Loucy (cell line): ENCODE results near the gene RALA.
"Not testable (repeated sequence)": the region's sequence is repeated elsewhere in the genome, so short reads cannot be mapped to it uniquely, and the experiment has no call there.

Experiments
- H2AFZ ChIP-seq: fragments of 200-600 bp; sonication (generic); 2 replicates; pipeline ENCODE4 v1.6.0; 2016; ENCODE audit warnings: antibody characterized with exemption, mild to moderate bottlenecking, low read length, moderate library complexity
- H3F3A ChIP-seq: fragments of 200-600 bp; 2 replicates; pipeline ENCODE4 v1.6.0; 2016; ENCODE audit warnings: antibody characterized with exemption, low read depth, mild to moderate bottlenecking
- H3K27me3 ChIP-seq: fragments of 200-600 bp; sonication (generic); 2 replicates; pipeline ENCODE4 v1.6.1; 2014; ENCODE audit warnings: low read length, mild to moderate bottlenecking; ENCODE audit not compliant: insufficient read depth, poor library complexity, severe bottlenecking
- H3K36me3 ChIP-seq: fragments of 200-600 bp; sonication (generic); 2 replicates; pipeline ENCODE4 v1.6.1; 2016; ENCODE audit warnings: low read length; ENCODE audit not compliant: insufficient read depth
- H3K4me1 ChIP-seq: fragments of 200-600 bp; sonication (generic); 2 replicates; pipeline ENCODE4 v1.5.1; 2014; ENCODE audit warnings: low read length, mild to moderate bottlenecking; ENCODE audit not compliant: insufficient read depth, poor library complexity, severe bottlenecking
- H3K4me2 ChIP-seq: fragments of 200-600 bp; sonication (generic); 2 replicates; pipeline ENCODE4 v1.6.0; 2014; ENCODE audit warnings: antibody characterized with exemption, low read length, low read depth, mild to moderate bottlenecking; ENCODE audit not compliant: poor library complexity, severe bottlenecking
- H3K4me3 ChIP-seq: fragments of 200-600 bp; sonication (generic); 2 replicates; pipeline ENCODE4 v1.5.1; 2014; ENCODE audit warnings: low read length, mild to moderate bottlenecking, mixed read lengths; ENCODE audit not compliant: poor library complexity, severe bottlenecking
- H3K79me2 ChIP-seq: fragments of 200-600 bp; sonication (generic); 2 replicates; pipeline ENCODE4 v1.6.1; 2014; ENCODE audit warnings: low read length; ENCODE audit not compliant: insufficient read depth
- H3K9ac ChIP-seq: fragments of 200-600 bp; sonication (generic); 2 replicates; pipeline ENCODE4 v1.6.0; 2014; ENCODE audit warnings: mild to moderate bottlenecking, low read depth, low read length, moderate library complexity; ENCODE audit not compliant: poor library complexity, severe bottlenecking
- H3K9me2 ChIP-seq: fragments of 200-600 bp; sonication (generic); replicated peaks from 2 replicates; pipeline ENCODE4 v1.6.1; 2016; ENCODE audit warnings: low read depth, low read length, mixed read lengths
- H3K9me3 ChIP-seq: fragments of 200-600 bp; sonication (generic); 2 replicates; pipeline ENCODE4 v1.6.1; 2014; ENCODE audit warnings: mild to moderate bottlenecking, antibody characterized with exemption, low read length, low read depth; ENCODE audit not compliant: insufficient read depth
- H4K20me1 ChIP-seq: fragments of 200-600 bp; sonication (generic); 2 replicates; pipeline ENCODE4 v1.6.0; 2014; ENCODE audit warnings: antibody characterized with exemption, low read length, mild to moderate bottlenecking; ENCODE audit not compliant: insufficient read depth, poor library complexity, severe bottlenecking
- CTCF ChIP-seq: fragments of 200-600 bp; sonication (generic); conservative IDR thresholded peaks from 2 replicates; pipeline ENCODE4 v1.5.1; 2014; ENCODE audit warnings: mild to moderate bottlenecking, antibody characterized with exemption, low read length
- EZH2phosphoT487 ChIP-seq: fragments of 200-600 bp; IDR thresholded peaks from 2 replicates; pipeline ENCODE4 v1.6.1; 2018; ENCODE audit warnings: antibody characterized with exemption, mild to moderate bottlenecking, moderate library complexity, borderline replicate concordance

Gene RALA

GRCh38 chr7:39691821-39692220 lies 68.4 kb downstream of the RALA start:
- no peak overlapping the region for H3K4me2 ChIP-seq
- no peaks in the 10 kb centered on the region for H3K27me3 ChIP-seq
- H3F3A ChIP-seq: no peaks in the 10 kb centered on the region
- no peaks in the 10 kb centered on the region for H4K20me1 ChIP-seq
- H3K4me3 ChIP-seq: no peak overlapping the region
- TF ChIP-seq EZH2phosphoT487: no peak
- no peaks in the 10 kb centered on the region for H3K9me2 ChIP-seq
- H3K9me3 ChIP-seq: no peaks in the 10 kb centered on the region
- H3K9ac ChIP-seq: no peak overlapping the region
- no peak overlapping the region for H2AFZ ChIP-seq
- peaks cover 57% of the 10 kb centered on the region; the same call in 1 of the 2 replicates for H3K36me3 ChIP-seq
- H3K79me2 ChIP-seq: no peaks in the 10 kb centered on the region
- no peaks in the 10 kb centered on the region for H3K4me1 ChIP-seq

GRCh38 chr7:39693086-39693485 lies 69.7 kb downstream of the RALA start:
- H3K27me3 ChIP-seq, H3K79me2 ChIP-seq, H3K4me2 ChIP-seq, H2AFZ ChIP-seq, H3K9me2 ChIP-seq, H4K20me1 ChIP-seq, H3K4me1 ChIP-seq, H3K4me3 ChIP-seq, H3K9ac ChIP-seq, H3K9me3 ChIP-seq, H3F3A ChIP-seq: not testable (repeated sequence)
- peaks cover 62% of the 10 kb centered on the region; the same call in 1 of the 2 replicates for H3K36me3 ChIP-seq

- Histone ChIP-seq H3K9me2 (no peaks in the 10 kb centered on the region), H3K27me3 (no peaks in the 10 kb centered on the region), H3K4me1 (no peaks in the 10 kb centered on the region), H3F3A (no peaks in the 10 kb centered on the region), H3K9ac (no peak overlapping the region), H4K20me1 (no peaks in the 10 kb centered on the region), H3K79me2 (no peaks in the 10 kb centered on the region), H3K4me2 (no peak overlapping the region), H3K9me3 (no peaks in the 10 kb centered on the region), H3K36me3 (peaks cover 58% of the 10 kb centered on the region; the same call in 1 of the 2 replicates), H3K4me3 (no peak overlapping the region), H2AFZ (no peak overlapping the region)
- TF ChIP-seq EZH2phosphoT487 (no peak), CTCF (no peak)
Observed at GRCh38 chr7:39693812-39694211, 70.4 kb downstream of the RALA start.

- Histone ChIP-seq H3K4me2 (no peak overlapping the region), H3K9me2 (no peaks in the 10 kb centered on the region), H3F3A (no peaks in the 10 kb centered on the region), H3K36me3 (peaks cover 58% of the 10 kb centered on the region; the same call in 1 of the 2 replicates), H3K27me3 (no peaks in the 10 kb centered on the region), H4K20me1 (no peaks in the 10 kb centered on the region), H3K79me2 (no peaks in the 10 kb centered on the region), H2AFZ (no peak overlapping the region), H3K4me3 (no peak overlapping the region), H3K4me1 (no peaks in the 10 kb centered on the region), H3K9ac (no peak overlapping the region), H3K9me3 (no peaks in the 10 kb centered on the region)
- TF ChIP-seq EZH2phosphoT487 (no peak), CTCF (no peak)
Observed at GRCh38 chr7:39695852-39696586, 72.6 kb downstream of the RALA start.
